ENCODE data around the gene TIMP1.

DNA sequence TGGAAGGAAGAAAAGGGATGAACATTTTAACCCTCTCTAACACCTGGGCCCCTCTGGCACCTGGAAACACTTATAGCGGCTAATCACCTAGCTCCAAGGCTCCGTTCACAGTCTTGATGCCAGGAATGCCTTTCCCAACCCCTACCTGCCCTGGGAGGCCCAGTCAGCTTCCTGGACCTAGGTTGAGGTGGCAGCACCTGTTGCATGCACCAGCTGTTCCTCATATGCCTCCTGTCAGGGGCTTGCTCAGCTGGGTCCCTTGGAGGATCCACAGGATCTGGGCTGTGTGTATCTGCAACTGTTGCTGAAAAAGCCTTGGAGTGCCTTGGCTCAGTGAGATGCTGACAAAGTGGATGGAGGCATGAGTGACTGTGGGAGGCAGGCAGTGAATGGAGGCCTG is 43.1 kb downstream of the TIMP1 start:
- TF ChIP-seq, protein P1, sequence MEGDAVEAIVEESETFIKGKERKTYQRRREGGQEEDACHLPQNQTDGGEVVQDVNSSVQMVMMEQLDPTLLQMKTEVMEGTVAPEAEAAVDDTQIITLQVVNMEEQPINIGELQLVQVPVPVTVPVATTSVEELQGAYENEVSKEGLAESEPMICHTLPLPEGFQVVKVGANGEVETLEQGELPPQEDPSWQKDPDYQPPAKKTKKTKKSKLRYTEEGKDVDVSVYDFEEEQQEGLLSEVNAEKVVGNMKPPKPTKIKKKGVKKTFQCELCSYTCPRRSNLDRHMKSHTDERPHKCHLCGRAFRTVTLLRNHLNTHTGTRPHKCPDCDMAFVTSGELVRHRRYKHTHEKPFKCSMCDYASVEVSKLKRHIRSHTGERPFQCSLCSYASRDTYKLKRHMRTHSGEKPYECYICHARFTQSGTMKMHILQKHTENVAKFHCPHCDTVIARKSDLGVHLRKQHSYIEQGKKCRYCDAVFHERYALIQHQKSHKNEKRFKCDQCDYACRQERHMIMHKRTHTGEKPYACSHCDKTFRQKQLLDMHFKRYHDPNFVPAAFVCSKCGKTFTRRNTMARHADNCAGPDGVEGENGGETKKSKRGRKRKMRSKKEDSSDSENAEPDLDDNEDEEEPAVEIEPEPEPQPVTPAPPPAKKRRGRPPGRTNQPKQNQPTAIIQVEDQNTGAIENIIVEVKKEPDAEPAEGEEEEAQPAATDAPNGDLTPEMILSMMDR (IDR thresholded peaks at IDR 0.05), result no peak
- TF ChIP-seq EZH2 (IDR thresholded peaks at IDR 0.05), result no peak

Data from neural progenitor cell (in vitro differentiated cells).